ENCODE measurements around the gene FRMD8.

FRMD8 gene

GRCh38 chr11:65430406-65431217 is 44.2 kb downstream of the FRMD8 start:
- no peak overlapping the region for H3K9ac ChIP-seq (ENCODE audit: low read length)

GRCh38 chr11:65431451-65432099 is 45.1 kb downstream of the FRMD8 start:
- no peaks in the 10 kb centered on the region for H3K9me3 ChIP-seq (ENCODE audit: control insufficient read depth, low read depth, low read length)
- peaks cover 14% of the 10 kb centered on the region for H3K4me1 ChIP-seq (ENCODE audit: control insufficient read depth, low read depth, low read length)
- no peak overlapping the region for H3K4me3 ChIP-seq (ENCODE audit: low read length)
- H3K9ac ChIP-seq (ENCODE audit: low read length): no peak overlapping the region
- no peak overlapping the region for H3K27ac ChIP-seq (ENCODE audit: low read length)
- no peaks in the 10 kb centered on the region for H3K36me3 ChIP-seq (ENCODE audit: control insufficient read depth, low read depth, low read length)
- no peaks in the 10 kb centered on the region for H3K27me3 ChIP-seq (ENCODE audit: control insufficient read depth, insufficient read depth, low read length)

More at GRCh38 chr11:65430406-65431217, 44.2 kb downstream of the FRMD8 start:
- H3K27me3 ChIP-seq (ENCODE audit: control insufficient read depth, insufficient read depth, low read length): no peaks in the 10 kb centered on the region
- peaks cover 23% of the 10 kb centered on the region for H3K4me1 ChIP-seq (ENCODE audit: control insufficient read depth, low read depth, low read length)
- no peak overlapping the region for H3K27ac ChIP-seq (ENCODE audit: low read length)
- no peaks in the 10 kb centered on the region for H3K9me3 ChIP-seq (ENCODE audit: control insufficient read depth, low read depth, low read length)
- H3K4me3 ChIP-seq (ENCODE audit: low read length): no peak overlapping the region
- H3K36me3 ChIP-seq (ENCODE audit: control insufficient read depth, low read depth, low read length): no peaks in the 10 kb centered on the region

GRCh38 chr11:65432100-65432650 is 45.7 kb downstream of the FRMD8 start:
- H3K27me3 ChIP-seq (ENCODE audit: control insufficient read depth, insufficient read depth, low read length): no peaks in the 10 kb centered on the region
- H3K9ac ChIP-seq (ENCODE audit: low read length): no peak overlapping the region
- no peaks in the 10 kb centered on the region for H3K9me3 ChIP-seq (ENCODE audit: control insufficient read depth, low read depth, low read length)
- H3K4me3 ChIP-seq (ENCODE audit: low read length): no peak overlapping the region
- no peaks in the 10 kb centered on the region for H3K36me3 ChIP-seq (ENCODE audit: control insufficient read depth, low read depth, low read length)
- H3K4me1 ChIP-seq (ENCODE audit: control insufficient read depth, low read depth, low read length): peaks cover 9% of the 10 kb centered on the region
- H3K27ac ChIP-seq (ENCODE audit: low read length): no peak overlapping the region

- Histone ChIP-seq H3K9ac (ENCODE audit: low read length) (no peak overlapping the region), H3K4me1 (ENCODE audit: control insufficient read depth, low read depth, low read length) (peaks cover 9% of the 10 kb centered on the region), H3K27me3 (ENCODE audit: control insufficient read depth, insufficient read depth, low read length) (no peaks in the 10 kb centered on the region), H3K4me3 (ENCODE audit: low read length) (no peak overlapping the region), H3K9me3 (ENCODE audit: control insufficient read depth, low read depth, low read length) (no peaks in the 10 kb centered on the region), H3K27ac (ENCODE audit: low read length) (no peak overlapping the region), H3K36me3 (ENCODE audit: control insufficient read depth, low read depth, low read length) (no peaks in the 10 kb centered on the region)
Measured at GRCh38 chr11:65432686-65433582, 46.5 kb downstream of the FRMD8 start.

- Histone ChIP-seq H3K27ac (ENCODE audit: low read length) (no peak overlapping the region), H3K27me3 (ENCODE audit: control insufficient read depth, insufficient read depth, low read length) (no peaks in the 10 kb centered on the region), H3K9me3 (ENCODE audit: control insufficient read depth, low read depth, low read length) (no peaks in the 10 kb centered on the region), H3K36me3 (ENCODE audit: control insufficient read depth, low read depth, low read length) (no peaks in the 10 kb centered on the region), H3K4me1 (ENCODE audit: control insufficient read depth, low read depth, low read length) (peaks cover 9% of the 10 kb centered on the region), H3K4me3 (ENCODE audit: low read length) (no peak overlapping the region), H3K9ac (ENCODE audit: low read length) (no peak overlapping the region)
Measured at GRCh38 chr11:65433657-65434056, 47.2 kb downstream of the FRMD8 start.

- Histone ChIP-seq H3K4me1 (ENCODE audit: control insufficient read depth, low read depth, low read length) (peaks cover 9% of the 10 kb centered on the region), H3K9ac (ENCODE audit: low read length) (no peak overlapping the region), H3K27ac (ENCODE audit: low read length) (no peak overlapping the region), H3K36me3 (ENCODE audit: control insufficient read depth, low read depth, low read length) (no peaks in the 10 kb centered on the region), H3K4me3 (ENCODE audit: low read length) (no peak overlapping the region), H3K9me3 (ENCODE audit: control insufficient read depth, low read depth, low read length) (no peaks in the 10 kb centered on the region), H3K27me3 (ENCODE audit: control insufficient read depth, insufficient read depth, low read length) (no peaks in the 10 kb centered on the region)
Measured at GRCh38 chr11:65434057-65434666, 47.7 kb downstream of the FRMD8 start.

- Histone ChIP-seq H3K27me3 (ENCODE audit: control insufficient read depth, insufficient read depth, low read length) (no peaks in the 10 kb centered on the region), H3K4me1 (ENCODE audit: control insufficient read depth, low read depth, low read length) (peaks cover 2% of the 10 kb centered on the region), H3K9ac (ENCODE audit: low read length) (no peak overlapping the region), H3K4me3 (ENCODE audit: low read length) (no peak overlapping the region), H3K36me3 (ENCODE audit: control insufficient read depth, low read depth, low read length) (no peaks in the 10 kb centered on the region), H3K27ac (ENCODE audit: low read length) (no peak overlapping the region), H3K9me3 (ENCODE audit: control insufficient read depth, low read depth, low read length) (no peaks in the 10 kb centered on the region)
Measured at GRCh38 chr11:65434667-65435410, 48.4 kb downstream of the FRMD8 start.

- Histone ChIP-seq H3K4me1 (ENCODE audit: control insufficient read depth, low read depth, low read length) (no peaks in the 10 kb centered on the region), H3K36me3 (ENCODE audit: control insufficient read depth, low read depth, low read length) (no peaks in the 10 kb centered on the region), H3K4me3 (ENCODE audit: low read length) (no peak overlapping the region), H3K9me3 (ENCODE audit: control insufficient read depth, low read depth, low read length) (no peaks in the 10 kb centered on the region), H3K27ac (ENCODE audit: low read length) (no peak overlapping the region), H3K27me3 (ENCODE audit: control insufficient read depth, insufficient read depth, low read length) (no peaks in the 10 kb centered on the region), H3K9ac (ENCODE audit: low read length) (no peak overlapping the region)
Measured at GRCh38 chr11:65435411-65435931, 49.0 kb downstream of the FRMD8 start.

- H3K27ac ChIP-seq (ENCODE audit: low read length): no peak overlapping the region
- H3K9ac ChIP-seq (ENCODE audit: low read length): no peak overlapping the region
- no peaks in the 10 kb centered on the region for H3K9me3 ChIP-seq (ENCODE audit: control insufficient read depth, low read depth, low read length)
- no peaks in the 10 kb centered on the region for H3K4me1 ChIP-seq (ENCODE audit: control insufficient read depth, low read depth, low read length)
- H3K27me3 ChIP-seq (ENCODE audit: control insufficient read depth, insufficient read depth, low read length): no peaks in the 10 kb centered on the region
- H3K36me3 ChIP-seq (ENCODE audit: control insufficient read depth, low read depth, low read length): no peaks in the 10 kb centered on the region
- H3K4me3 ChIP-seq (ENCODE audit: low read length): no peak overlapping the region
Measured at GRCh38 chr11:65435981-65436411, 49.6 kb downstream of the FRMD8 start.

- no peaks in the 10 kb centered on the region for H3K9me3 ChIP-seq (ENCODE audit: control insufficient read depth, low read depth, low read length)
- H3K27me3 ChIP-seq (ENCODE audit: control insufficient read depth, insufficient read depth, low read length): no peaks in the 10 kb centered on the region
- H3K27ac ChIP-seq (ENCODE audit: low read length): no peak overlapping the region
- H3K4me3 ChIP-seq (ENCODE audit: low read length): no peak overlapping the region
- no peaks in the 10 kb centered on the region for H3K36me3 ChIP-seq (ENCODE audit: control insufficient read depth, low read depth, low read length)
- no peak overlapping the region for H3K9ac ChIP-seq (ENCODE audit: low read length)
- H3K4me1 ChIP-seq (ENCODE audit: control insufficient read depth, low read depth, low read length): no peaks in the 10 kb centered on the region
Measured at GRCh38 chr11:65436412-65437032, 50.1 kb downstream of the FRMD8 start.

Measured in iPS-18a (cell line).